H1 (cell line): ENCODE results near the gene GRP. TPM values are rescaled to one million over a fixed set of nuclear protein-coding genes. Genes with fewer than 3 reads are reported as not detected.

ENCODE experiments used
- CTCF ChIA-PET: fragments of 300-600 bp; sonication (Branson Sonifier 250); formaldehyde crosslinking; loops from one replicate; lab custom pipeline; 2021; ENCODE audit not compliant: partially characterized antibody; lab: Charles Lee
- POLR2A ChIA-PET: fragments of 300-600 bp; sonication (Branson Sonifier 250); formaldehyde crosslinking; loops from one replicate; lab custom pipeline; 2021; ENCODE audit warnings: inconsistent platforms; ENCODE audit not compliant: partially characterized antibody; lab: Charles Lee
- DNase-seq, 2 experiments: peaks; one replicate each; pipeline versions ENCODE4 v3.0.0 to v3.0.0-alpha.2; 2010 to 2022; ENCODE audit warnings: low spot score in 2 of 2, low read depth in 1 of 2, mixed read lengths in 1 of 2
- FAIRE-seq: peaks from 2 replicates; lab custom pipeline; 2011; peaks lifted over from hg19 to GRCh38; lab: Jason Lieb, UNC
- H2AFZ ChIP-seq: 2 replicates; pipeline ENCODE4 v1.8.1; 2012; ENCODE audit warnings: low read length, inconsistent platforms
- H2AK5ac ChIP-seq: 2 replicates; pipeline ENCODE4 v1.6.1; 2013; ENCODE audit warnings: low read depth, low read length
- H2BK120ac ChIP-seq: replicated peaks from 2 replicates; pipeline ENCODE3; 2013; ENCODE audit warnings: low read depth, low read length, inconsistent platforms
- H2BK12ac ChIP-seq: 2 replicates; pipeline ENCODE4 v1.6.1; 2013; ENCODE audit warnings: low read depth, low read length
- H2BK15ac ChIP-seq: 2 replicates; pipeline ENCODE4 v1.6.1; 2013; ENCODE audit warnings: low read length
- H2BK20ac ChIP-seq: 2 replicates; pipeline ENCODE4 v1.6.1; 2013; ENCODE audit warnings: low read length
- H2BK5ac ChIP-seq: 2 replicates; pipeline ENCODE4 v1.6.1; 2013; ENCODE audit warnings: low read depth, low read length
- H3K14ac ChIP-seq: 2 replicates; pipeline ENCODE4 v1.6.1; 2013; ENCODE audit warnings: inconsistent platforms; ENCODE audit not compliant: insufficient read length
- H3K18ac ChIP-seq: 2 replicates; pipeline ENCODE4 v1.6.1; 2013; ENCODE audit warnings: low read length; ENCODE audit errors: extremely low read depth
- H3K23ac ChIP-seq: 2 replicates; pipeline ENCODE4 v1.6.1; 2013; ENCODE audit warnings: inconsistent platforms; ENCODE audit not compliant: insufficient read length
- H3K23me2 ChIP-seq: 2 replicates; pipeline ENCODE4 v1.6.1; 2013; ENCODE audit warnings: low read depth, low read length
- H3K27ac ChIP-seq: 2 replicates; pipeline ENCODE4 v1.6.1; 2011; ENCODE audit warnings: low read depth, low read length, inconsistent platforms
- H3K27me3 ChIP-seq, 4 experiments: replicated peaks in 1 of 4; 1 replicate in 1 of 4; 2 replicates in 3 of 4; pipeline versions ENCODE4 v1.6.1 to v1.8.1; 2011 to 2013; ENCODE audit warnings: low read length in 3 of 4, mild to moderate bottlenecking in 3 of 4, inconsistent platforms in 2 of 4, mixed read lengths in 2 of 4, moderate library complexity in 1 of 4; ENCODE audit not compliant: control insufficient read depth in 3 of 4, insufficient read depth in 3 of 4; ENCODE audit errors: extremely low read depth in 1 of 4
- H3K36me3 ChIP-seq, 4 experiments: 2 replicates each; pipeline versions ENCODE4 v1.6.1 to v1.8.1; 2011 to 2013; ENCODE audit warnings: mild to moderate bottlenecking in 4 of 4, low read length in 3 of 4, moderate library complexity in 2 of 4, control low read depth in 1 of 4, inconsistent platforms in 1 of 4; ENCODE audit not compliant: insufficient read depth in 4 of 4, control insufficient read depth in 2 of 4
- H3K4ac ChIP-seq: replicated peaks from 2 replicates; pipeline ENCODE3; 2013; ENCODE audit warnings: low read length, low read depth, mixed read lengths, inconsistent platforms; ENCODE audit not compliant: insufficient read length
- H3K4me1 ChIP-seq, 4 experiments: replicated peaks in 1 of 4; 1 replicate in 1 of 4; 2 replicates in 3 of 4; pipeline versions ENCODE4 v1.6.1 to v1.8.1; 2011 to 2013; ENCODE audit warnings: low read length in 3 of 4, inconsistent platforms in 2 of 4, mixed read lengths in 1 of 4; ENCODE audit not compliant: insufficient read depth in 4 of 4, control insufficient read depth in 3 of 4
- H3K4me2 ChIP-seq, 2 experiments: 2 replicates each; pipeline versions ENCODE4 v1.6.1 to v1.8.1; 2011 to 2013; ENCODE audit warnings: low read depth in 2 of 2, low read length in 2 of 2, control low read depth in 1 of 2, inconsistent platforms in 1 of 2, mild to moderate bottlenecking in 1 of 2; ENCODE audit not compliant: insufficient read depth in 1 of 2
- H3K4me3 ChIP-seq, 4 experiments: fragments of 200-600, 300-600 bp in 1 of 4; sonication (generic), shearing (Covaris generic), sonication (Bioruptor Twin) in 1 of 4; 2 replicates each; pipeline versions ENCODE4 v1.5.1 to v1.8.1; 2011 to 2016; ENCODE audit warnings: low read length in 4 of 4, low read depth in 3 of 4, control low read depth in 2 of 4, inconsistent platforms in 2 of 4, mild to moderate bottlenecking in 2 of 4, mixed read lengths in 1 of 4, moderate library complexity in 1 of 4; ENCODE audit not compliant: insufficient read depth in 2 of 4; ENCODE audit errors: extremely low read depth in 1 of 4
- H3K56ac ChIP-seq: replicated peaks from 2 replicates; pipeline ENCODE3; 2013; ENCODE audit warnings: low read depth, mild to moderate bottlenecking, mixed read lengths, low read length, inconsistent platforms; ENCODE audit not compliant: insufficient read length
- H3K79me1 ChIP-seq: 2 replicates; pipeline ENCODE4 v1.6.1; 2013; ENCODE audit warnings: low read depth, low read length, control low read depth
- H3K79me2 ChIP-seq, 2 experiments: 2 replicates each; pipeline versions ENCODE4 v1.6.1 to v1.8.1; 2012 to 2013; ENCODE audit warnings: low read length in 2 of 2, mild to moderate bottlenecking in 2 of 2, inconsistent platforms in 1 of 2; ENCODE audit not compliant: insufficient read depth in 2 of 2, control insufficient read depth in 1 of 2
- H3K9ac ChIP-seq, 4 experiments: replicated peaks in 1 of 4; 1 replicate in 1 of 4; 2 replicates in 3 of 4; pipeline versions ENCODE4 v1.6.1 to v1.8.1; 2011 to 2013; ENCODE audit warnings: low read depth in 3 of 4, low read length in 3 of 4, control low read depth in 2 of 4, mild to moderate bottlenecking in 2 of 4, moderate library complexity in 2 of 4, inconsistent platforms in 1 of 4; ENCODE audit errors: extremely low read depth in 1 of 4
- H3K9me3 ChIP-seq, 2 experiments: 2 replicates each; pipeline versions ENCODE4 v1.6.1 to v1.8.1; 2012 to 2013; ENCODE audit warnings: mild to moderate bottlenecking in 2 of 2, moderate library complexity in 2 of 2, control low read depth in 1 of 2, inconsistent platforms in 1 of 2, low read depth in 1 of 2, low read length in 1 of 2, mixed read lengths in 1 of 2; ENCODE audit not compliant: insufficient read depth in 2 of 2
- H4K20me1 ChIP-seq, 2 experiments: replicated peaks in 1 of 2; 2 replicates each; pipeline versions ENCODE3 to v1.8.1; 2011 to 2013; ENCODE audit warnings: inconsistent platforms in 2 of 2, low read length in 2 of 2, mild to moderate bottlenecking in 1 of 2; ENCODE audit not compliant: insufficient read depth in 2 of 2, control insufficient read depth in 1 of 2
- H4K5ac ChIP-seq: 2 replicates; pipeline ENCODE4 v1.6.1; 2013; ENCODE audit warnings: low read length, low read depth, mixed read lengths, inconsistent platforms; ENCODE audit not compliant: insufficient read length
- H4K8ac ChIP-seq: 2 replicates; pipeline ENCODE4 v1.8.0; 2013; ENCODE audit warnings: mild to moderate bottlenecking, moderate library complexity, low read length, inconsistent platforms; ENCODE audit not compliant: insufficient read depth; ENCODE audit errors: extremely low read depth
- H4K91ac ChIP-seq: replicated peaks from 2 replicates; pipeline ENCODE3; 2013; ENCODE audit warnings: low read length, mixed read lengths, inconsistent platforms; ENCODE audit not compliant: insufficient read length
- CBX5 ChIP-seq: fragments of 300-800, 300-1000 bp; sonication (generic); IDR thresholded peaks from 2 replicates; pipeline ENCODE4 v1.7.1; 2016; ENCODE audit warnings: antibody characterized with exemption, low read length, low read depth
- EZH2 ChIP-seq: fragments of 200-600 bp; sonication (generic); IDR thresholded peaks from 2 replicates; pipeline ENCODE4 v1.7.1; 2012; ENCODE audit warnings: low read depth, mild to moderate bottlenecking, moderate library complexity, low read length, inconsistent platforms; ENCODE audit not compliant: severe bottlenecking
- RBBP5 ChIP-seq: IDR thresholded peaks from 2 replicates; pipeline ENCODE4 v1.7.1; 2012; ENCODE audit warnings: low read depth, mild to moderate bottlenecking, inconsistent platforms, low read length, moderate library complexity, borderline replicate concordance
- RNF2 ChIP-seq: fragments of 200-900, 300-1000 bp; sonication (generic); IDR thresholded peaks from 2 replicates; pipeline ENCODE4 v1.7.1; 2016; ENCODE audit warnings: borderline replicate concordance, low read depth, mild to moderate bottlenecking, antibody characterized with exemption, low read length; ENCODE audit not compliant: poor library complexity, severe bottlenecking; ENCODE audit errors: missing control alignments
- SRF ChIP-seq: IDR thresholded peaks from 2 replicates; pipeline ENCODE4 v1.6.1; 2011; ENCODE audit warnings: mild to moderate bottlenecking, low read depth, low read length, moderate library complexity
- SUZ12 ChIP-seq: fragments of 200-600 bp; sonication (generic); IDR thresholded peaks from 2 replicates; pipeline ENCODE4 v1.6.1; 2012; ENCODE audit warnings: mild to moderate bottlenecking, inconsistent platforms, low read length, moderate library complexity, mixed read lengths
- WGBS, 2 experiments: shearing (Covaris generic) in 1 of 2; methylation state at CpG; one replicate each; pipeline versions ENCODE4 v1.1.6 to v1.1.7; 2013 to 2015; ENCODE audit warnings: low lambda C conversion rate in 2 of 2, mixed read lengths in 2 of 2, inconsistent platforms in 1 of 2, low coverage in 1 of 2, missing lambda C conversion rate in 1 of 2; ENCODE audit not compliant: insufficient replicate concordance in 2 of 2, insufficient coverage in 1 of 2, insufficient read length in 1 of 2; ENCODE audit errors: extremely low coverage in 1 of 2, missing lambda C conversion rate in 1 of 2; 5-methylcytosine and 5-hydroxymethylcytosine counted together
- polyA plus RNA-seq, 7 experiments: library from polyadenylated mRNA; depleted of rRNA in 3 of 7; stranded (reverse) in 5 of 7; unstranded in 2 of 7; fragments of >200 nt in 5 of 7; fragments of 200-250 nt in 2 of 7; gene quantifications; 1 replicate in 5 of 7; 2 replicates in 1 of 7; 4 replicates in 1 of 7; pipeline versions ENCODE4 v1.2.1 to v1.2.3, GENCODE V29; 2011 to 2013; ENCODE audit warnings: missing spikeins in 2 of 7, mixed read lengths in 2 of 7
- total RNA-seq: library from RNA; stranded (reverse); fragmentation: NEBNext Ultra II Directional; extraction: Animal tissue kit (Norgen Biotek cat#: 25700); gene quantifications from 2 replicates; pipeline ENCODE4 v1.2.1, GENCODE V29; 2021

The GRP gene
- total and polyA plus RNA-seq, 2 of the 8 experiments (the other 6 are each of a cell fraction or from before 2014, with no cell fraction given), result not detected

DNA sequence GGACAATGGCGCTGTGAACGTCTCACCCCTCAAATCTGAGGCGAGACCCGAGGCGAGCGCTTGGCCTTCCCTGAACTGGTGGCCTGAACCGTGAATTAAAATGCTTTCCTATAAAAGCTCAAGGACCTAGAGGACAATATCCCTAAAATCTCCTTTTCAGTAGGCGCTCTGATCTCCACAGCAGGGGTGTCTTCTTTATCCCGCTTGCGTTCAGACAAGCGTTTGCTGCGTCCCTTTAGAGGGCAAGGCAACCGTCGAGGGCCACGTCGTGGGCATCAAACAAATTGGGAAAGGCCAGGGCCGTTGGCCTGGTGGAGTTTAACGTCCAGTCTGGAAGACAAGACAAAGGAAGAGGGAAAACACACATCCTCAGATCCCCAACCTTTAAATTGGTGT, 54.6 kb downstream of the GRP start:
- peaks cover 12% of the 10 kb centered on the region in 2 experiments for H4K20me1 ChIP-seq
- CTCF ChIA-PET, result interaction anchor here (0.6 to 15.5 kb wide), 7 partner anchors 10 to 128 kb away, joined by 3 to 129 read pairs (median 8); no protein-coding TSS in a partner anchor
- no peak overlapping the region for H3K9ac ChIP-seq

More for the DNA sequence above, 54.6 kb downstream of the GRP start:
- no peak overlapping the region for H2AFZ ChIP-seq
- H3K9me3 ChIP-seq, result no peaks in the 10 kb centered on the region
- no peak overlapping the region for H2BK20ac ChIP-seq
- no peak overlapping the region for H3K14ac ChIP-seq
- 5% methylated on average over 18 of the region's 18 CpGs; no CpG with 5 or more reads in 1 of the 2 experiments for WGBS, 2 experiments
- DNase-seq (no peak), FAIRE-seq (no peak)
- no peak overlapping the region for H3K23ac ChIP-seq
- H4K5ac ChIP-seq, result no peak overlapping the region
- POLR2A ChIA-PET, result interaction anchor here (1.0 to 1.6 kb wide), 2 partner anchors 10 to 29 kb away, joined by 3 to 11 read pairs; no protein-coding TSS in a partner anchor
- peak overlapping the region; percentile 9; the same call in 1 of the 2 replicates for H2BK12ac ChIP-seq
- H3K27ac ChIP-seq, result no peak overlapping the region
- H2BK15ac ChIP-seq, result 0 out of 2 replicates have a peak overlapping the region, but pooled peaks have one; percentile 29
- no peaks in the 10 kb centered on the region for H3K79me1 ChIP-seq
- no peak overlapping the region for H2AK5ac ChIP-seq
- H2BK120ac ChIP-seq, result no peak overlapping the region
- H3K4me3 ChIP-seq, result peak overlapping the region; percentile 45 to 75 (median 71); a peak in 7 of 8 replicates
- H3K23me2 ChIP-seq, result peaks cover 14% of the 10 kb centered on the region; the same call in 1 of the 2 replicates
- peaks cover 58 to 91% (median 75%) of the 10 kb centered on the region in 4 experiments for H3K27me3 ChIP-seq
- peaks cover 6 to 21% (median 14%) of the 10 kb centered on the region in 4 experiments; a peak in 6 of 7 replicates for H3K4me1 ChIP-seq
- no peak overlapping the region for H4K8ac ChIP-seq
- H3K4me2 ChIP-seq, result peak overlapping the region; percentile 89 to 91
- H3K56ac ChIP-seq, result no peak overlapping the region
- peak; percentile 42 for TF ChIP-seq RNF2
- peak; percentile 36 for TF ChIP-seq EZH2
- TF ChIP-seq CBX5, result no peak
- no peak for TF ChIP-seq SRF
- peak; percentile 40; the same call in 1 of the 2 replicates for TF ChIP-seq SUZ12
- no peak for TF ChIP-seq RBBP5
- no peak overlapping the region for H4K91ac ChIP-seq
- no peaks in the 10 kb centered on the region for H3K79me2 ChIP-seq
- no peaks in the 10 kb centered on the region; a peak in 2 of 8 replicates for H3K36me3 ChIP-seq
- H3K18ac ChIP-seq, result no peak overlapping the region
- no peak overlapping the region for H2BK5ac ChIP-seq
- no peak overlapping the region for H3K4ac ChIP-seq
